ENCODE data around the gene TGM3.

Gene TGM3

GRCh38 chr20:2337142-2337541 is 41.3 kb downstream of the TGM3 start:
- no peak for DNase-seq (ENCODE audit: low read depth)

GRCh38 chr20:2338411-2339066 is 42.7 kb downstream of the TGM3 start:
- DNase-seq (ENCODE audit: low read depth) = no peak

DNA sequence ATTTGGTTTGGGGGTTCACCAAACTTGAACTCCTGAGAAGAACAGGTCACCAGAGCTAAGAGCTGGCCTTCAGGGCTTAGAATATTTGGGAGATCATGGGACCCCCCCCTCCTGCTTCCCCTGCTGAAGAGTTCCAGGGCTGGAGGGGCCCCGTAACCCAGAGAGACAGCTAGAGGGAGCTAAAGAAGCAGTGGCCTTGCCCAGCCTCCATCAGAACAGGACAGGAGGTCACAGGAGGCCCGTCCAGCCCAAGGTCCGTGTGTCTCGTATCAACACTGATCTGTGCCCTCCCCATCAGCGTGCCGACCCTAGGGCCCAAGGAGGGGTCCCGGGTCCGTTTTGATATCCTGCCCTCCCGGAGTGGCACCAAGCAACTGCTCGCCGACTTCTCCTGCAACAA is 44.3 kb downstream of the TGM3 start:
- DNase-seq (ENCODE audit: low read depth) = no peak

DNA sequence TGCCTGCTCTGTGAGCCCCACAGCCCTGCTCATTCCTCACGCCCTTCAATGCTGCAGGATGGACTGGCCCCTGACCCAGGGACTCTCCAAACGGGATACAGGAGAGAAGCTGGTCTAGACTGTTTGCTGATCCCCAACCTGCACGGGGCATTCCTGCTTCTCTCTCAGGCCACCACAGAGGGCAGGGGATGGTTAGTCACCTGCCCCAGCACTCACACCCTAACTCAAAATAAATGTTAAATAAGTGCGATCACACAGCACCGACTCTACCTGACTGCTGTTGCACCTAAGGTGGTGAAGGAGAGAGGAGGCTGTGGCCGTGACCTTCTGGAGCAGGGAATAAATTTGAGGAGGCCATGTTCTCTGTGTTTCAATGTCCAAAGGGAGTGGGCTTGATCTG is 45.0 kb downstream of the TGM3 start:
- DNase-seq (ENCODE audit: low read depth) = no peak

DNA sequence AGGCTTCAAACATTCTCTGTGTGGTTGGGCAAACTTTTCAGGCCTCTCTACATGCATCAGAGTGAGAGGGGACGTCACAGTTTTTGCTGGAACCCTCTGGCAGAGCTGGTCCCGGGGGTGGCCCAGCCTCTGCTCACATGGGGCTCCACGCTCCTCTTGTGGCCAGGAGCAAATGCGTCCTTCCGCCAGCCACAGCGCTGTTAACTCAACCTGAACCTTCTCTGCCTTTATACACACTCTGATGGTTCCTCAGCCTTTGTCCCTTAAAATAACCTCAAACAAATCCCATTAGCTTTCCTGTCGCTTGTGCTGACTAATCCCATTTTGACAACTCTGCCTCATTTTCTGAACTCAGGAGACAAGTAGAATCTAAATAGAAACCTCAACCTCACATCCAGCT is 45.5 kb downstream of the TGM3 start:
- no peak for DNase-seq (ENCODE audit: low read depth)

DNA sequence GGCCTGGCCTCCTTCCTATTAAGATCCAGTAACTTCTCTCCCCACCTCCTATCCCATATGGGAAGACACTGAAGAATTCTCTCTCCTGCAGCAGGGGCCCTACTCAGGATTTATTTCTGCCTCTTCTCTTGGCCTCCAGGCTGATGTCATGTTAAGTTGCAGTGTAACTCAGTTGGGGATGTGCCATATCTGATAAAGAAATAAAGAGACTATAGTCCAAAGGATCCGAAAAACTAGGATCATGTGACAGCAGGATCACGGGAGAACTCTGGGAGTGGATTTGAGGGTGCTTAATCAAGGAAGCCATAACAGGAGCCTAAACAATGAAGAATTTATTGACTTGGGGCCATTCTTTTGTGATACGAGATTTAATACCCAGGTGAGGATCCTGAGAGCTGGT is 46.4 kb downstream of the TGM3 start:
- DNase-seq (ENCODE audit: low read depth) = no peak

DNA sequence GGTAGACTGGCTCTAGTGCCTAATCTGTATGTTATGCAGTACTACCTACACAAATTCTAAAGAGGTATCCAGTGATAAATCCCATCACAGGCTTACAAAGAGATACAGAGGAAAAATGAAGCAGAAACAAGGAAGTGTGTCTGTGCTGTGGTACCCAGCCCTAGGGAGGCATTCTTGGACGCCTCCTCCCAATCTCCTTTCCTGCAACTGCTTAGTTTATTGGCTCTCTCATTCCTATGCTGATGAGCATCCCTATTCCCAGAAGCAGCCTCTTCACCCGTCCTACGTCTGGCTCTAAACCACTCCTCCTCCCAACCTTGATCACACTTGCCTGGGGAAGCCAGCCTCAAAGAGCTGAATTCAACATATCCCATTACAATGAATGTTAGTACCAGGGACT is 50.4 kb downstream of the TGM3 start:
- no peak for DNase-seq (ENCODE audit: low read depth)

- no peak for DNase-seq (ENCODE audit: low read depth)
Measured at GRCh38 chr20:2348336-2348735, 52.5 kb downstream of the TGM3 start.

GRCh38 chr20:2349801-2350200 is 54.0 kb downstream of the TGM3 start:
- DNase-seq (ENCODE audit: low read depth) = no peak

- no peak for DNase-seq (ENCODE audit: low read depth)
Measured at GRCh38 chr20:2350606-2351005, 54.8 kb downstream of the TGM3 start.

DNA sequence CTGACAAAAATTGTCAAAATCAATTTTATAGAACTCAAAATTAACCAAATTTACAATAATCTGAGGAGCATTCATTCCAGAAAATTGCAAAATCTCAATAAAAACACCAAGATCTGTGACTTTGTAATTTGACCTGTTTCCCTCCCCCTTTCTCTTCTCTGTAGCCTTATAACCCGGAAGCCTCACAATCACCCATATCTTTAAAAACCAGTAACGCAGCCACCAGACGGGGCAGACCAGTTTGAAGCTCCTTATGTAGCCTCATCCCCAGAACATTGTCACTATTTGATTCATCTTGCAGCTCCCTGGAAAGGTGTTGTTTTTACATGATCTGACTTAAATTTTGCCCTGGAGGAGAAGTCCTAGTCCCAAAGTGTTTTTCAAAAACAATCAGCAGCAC is 57.4 kb downstream of the TGM3 start:
- no peak for DNase-seq (ENCODE audit: low read depth)

GRCh38 chr20:2357114-2357513 is 61.3 kb downstream of the TGM3 start:
- DNase-seq (ENCODE audit: low read depth) = no peak

GRCh38 chr20:2358006-2358405 is 62.2 kb downstream of the TGM3 start:
- no peak for DNase-seq (ENCODE audit: low read depth)

DNA sequence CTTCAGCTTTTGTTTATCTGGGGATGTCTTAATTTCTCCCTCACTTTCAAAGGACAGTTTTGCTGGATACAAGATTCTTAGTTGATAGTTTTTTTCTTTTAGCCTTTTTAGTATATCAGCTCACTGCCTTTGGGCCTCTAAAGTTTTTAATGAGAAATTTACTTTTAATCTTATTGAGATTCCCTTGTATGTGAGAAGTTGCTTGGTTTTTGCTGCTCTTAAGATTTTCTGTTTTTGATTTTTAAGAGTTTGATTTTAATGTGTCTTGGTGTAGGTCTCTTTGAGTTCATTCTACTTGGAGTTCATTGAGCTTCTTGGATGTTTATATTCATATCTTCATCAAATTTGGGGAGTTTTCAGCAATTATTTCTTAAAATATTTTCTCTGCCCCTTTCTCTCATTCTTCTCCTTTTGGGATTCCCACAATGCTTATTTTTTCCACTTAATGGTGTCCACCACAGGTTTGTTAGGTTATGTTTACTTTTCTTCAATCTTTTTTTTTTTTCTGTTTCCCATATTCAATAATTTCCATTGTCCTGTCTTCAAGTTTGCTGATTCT is 65.3 kb downstream of the TGM3 start:
- DNase-seq (ENCODE audit: low read depth) = no peak

DNA sequence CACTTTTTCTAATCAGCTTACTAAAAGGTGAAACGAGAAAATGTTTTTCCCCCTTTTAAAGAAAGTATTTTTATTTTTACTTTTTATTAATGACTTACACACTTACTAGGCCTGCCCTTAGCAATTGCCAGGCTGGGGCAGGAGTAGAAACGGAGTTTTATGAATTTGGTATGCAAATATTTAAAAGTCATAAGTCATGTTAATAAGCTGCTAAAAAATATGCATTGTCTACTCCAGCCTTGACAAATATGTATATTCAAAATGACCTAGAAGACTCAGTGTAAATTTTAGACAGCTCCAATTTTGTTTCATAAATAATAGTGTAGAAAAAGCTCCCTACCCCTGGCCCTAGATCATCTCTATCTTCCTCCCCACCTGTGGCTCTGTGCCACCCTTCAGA is 67.4 kb downstream of the TGM3 start:
- no peak for DNase-seq (ENCODE audit: low read depth)

- no peak for DNase-seq (ENCODE audit: low read depth)
Measured at GRCh38 chr20:2363587-2363986, 67.8 kb downstream of the TGM3 start.

GRCh38 chr20:2364044-2364443 is 68.2 kb downstream of the TGM3 start:
- no peak for DNase-seq (ENCODE audit: low read depth)

- DNase-seq (ENCODE audit: low read depth) = no peak
Measured at GRCh38 chr20:2365091-2365490, 69.3 kb downstream of the TGM3 start.

- DNase-seq (ENCODE audit: low read depth) = no peak
Measured at GRCh38 chr20:2365666-2366065, 69.9 kb downstream of the TGM3 start.

- no peak for DNase-seq (ENCODE audit: low read depth)
Measured at GRCh38 chr20:2368621-2369020, 72.8 kb downstream of the TGM3 start.

DNA sequence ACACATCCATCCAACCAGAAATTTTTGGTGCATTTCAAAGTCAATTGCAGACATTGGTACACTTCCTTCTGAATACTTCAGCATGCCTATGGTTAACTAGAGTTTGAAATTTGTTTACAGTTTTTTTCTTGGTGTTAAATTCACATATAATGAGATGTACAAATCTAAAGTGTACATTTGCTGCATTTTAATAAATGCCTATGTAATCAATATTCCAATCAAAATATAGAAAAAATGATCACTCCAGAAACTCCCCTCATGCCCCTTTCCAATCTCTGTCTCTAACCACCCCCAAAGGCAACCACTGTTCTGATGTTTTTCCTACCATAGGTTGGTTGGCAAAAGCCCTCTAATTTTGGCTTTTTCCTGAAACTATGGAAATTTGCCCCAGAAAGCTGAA is 77.3 kb downstream of the TGM3 start:
- DNase-seq (ENCODE audit: low read depth) = no peak

GRCh38 chr20:2374346-2375125 is 78.7 kb downstream of the TGM3 start:
- no peak for DNase-seq (ENCODE audit: low read depth)

- no peak for DNase-seq (ENCODE audit: low read depth)
Measured at GRCh38 chr20:2378893-2379292, 83.1 kb downstream of the TGM3 start.
